Ramos (cell line): ENCODE data around the gene ANKRD34B.
"Not testable (repeated sequence)": the region's sequence is repeated elsewhere in the genome, so short reads cannot be mapped to it uniquely, and the experiment has no call there.

Experiments
- in situ Hi-C: fragments of 300-500 bp; cut with MboI; formaldehyde crosslinking; loops from one replicate; pipeline ENCODE4 v1.14.3; 2022; ENCODE audit warnings: low sequenced_read_pairs; ENCODE audit not compliant: unreplicated experiment

The ANKRD34B gene

GRCh38 chr5:80569961-80570786 is at the start of gene ANKRD34B:
Gene ANKRD34B (minus strand): TSS chr5:80570280. CDS start chr5:80560019, 10,261 bp downstream.
- in situ Hi-C loops, result no loop called here

DNA sequence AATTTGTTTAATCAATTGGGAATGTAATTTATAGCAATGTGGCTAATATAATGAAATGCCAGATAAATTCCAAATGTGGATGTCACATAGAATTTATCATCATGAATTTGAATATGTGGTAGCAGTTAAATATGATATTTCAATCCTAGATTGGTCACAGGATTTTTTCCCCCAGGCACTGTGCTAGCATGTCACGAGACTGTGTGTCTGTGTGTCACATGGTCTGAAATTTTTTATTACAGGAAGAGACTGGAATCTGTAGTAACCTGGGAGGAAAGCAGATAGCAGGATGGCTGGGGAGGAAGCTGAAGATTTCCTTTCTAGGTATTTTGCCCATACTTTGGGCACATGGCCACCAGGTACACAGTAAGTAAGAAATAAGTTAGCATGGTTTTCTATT is 49.0 kb upstream of the ANKRD34B start:
- in situ Hi-C loops, result no loop called here

GRCh38 chr5:80618438-80618837 is 48.4 kb upstream of the ANKRD34B start:
- in situ Hi-C loops, result no loop called here

DNA sequence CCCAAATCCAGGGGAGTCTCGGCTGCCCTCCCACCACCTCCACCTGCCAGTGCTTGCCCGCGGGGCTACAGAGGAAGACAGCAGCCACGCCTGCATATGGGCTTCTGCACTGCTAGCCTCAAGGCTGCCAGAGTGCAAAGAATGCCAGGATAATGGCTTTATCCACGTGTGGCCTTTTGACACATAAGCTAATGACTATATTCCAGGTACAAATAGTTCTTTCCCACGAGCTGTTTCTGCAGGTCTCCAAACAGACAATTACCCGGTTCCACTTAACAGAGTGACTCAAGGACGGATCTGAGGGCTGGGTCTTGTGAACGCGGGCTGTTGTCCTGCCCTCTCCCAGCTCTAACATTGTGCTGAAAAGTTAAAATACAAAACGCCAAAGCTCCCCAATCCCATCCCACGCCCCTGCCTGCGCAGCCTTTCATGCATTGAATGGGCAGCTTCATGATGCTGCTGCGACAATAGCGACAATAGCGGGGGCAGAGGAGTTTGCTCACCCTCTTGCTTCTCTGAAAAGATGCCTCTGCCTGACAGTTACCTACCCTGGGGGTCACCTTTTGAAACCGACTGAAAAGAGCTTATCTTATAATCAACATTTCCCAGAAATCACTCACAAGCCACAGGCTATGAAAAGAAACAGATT is 45.3 kb upstream of the ANKRD34B start:
- in situ Hi-C loops, result no loop called here

DNA sequence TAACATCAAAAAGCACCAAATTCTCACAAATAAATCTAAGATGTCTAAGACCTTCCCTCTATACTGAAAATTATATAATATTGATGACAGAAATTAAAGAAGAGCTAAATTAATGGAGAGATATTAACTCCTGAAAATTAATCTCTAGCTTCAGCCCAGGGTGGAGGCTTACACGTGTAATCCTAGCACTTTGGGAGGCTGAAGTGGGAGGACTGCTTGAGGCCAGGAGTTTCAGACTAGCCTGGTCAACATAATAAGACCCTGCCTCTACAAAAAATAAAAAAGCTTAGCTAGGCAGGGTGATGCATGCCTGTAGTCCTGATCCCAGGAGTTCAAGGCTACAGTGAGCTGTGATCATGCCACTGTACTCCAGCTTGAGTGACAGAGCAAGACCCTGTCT is 39.6 kb upstream of the ANKRD34B start:
- in situ Hi-C loops, result no loop called here

DNA sequence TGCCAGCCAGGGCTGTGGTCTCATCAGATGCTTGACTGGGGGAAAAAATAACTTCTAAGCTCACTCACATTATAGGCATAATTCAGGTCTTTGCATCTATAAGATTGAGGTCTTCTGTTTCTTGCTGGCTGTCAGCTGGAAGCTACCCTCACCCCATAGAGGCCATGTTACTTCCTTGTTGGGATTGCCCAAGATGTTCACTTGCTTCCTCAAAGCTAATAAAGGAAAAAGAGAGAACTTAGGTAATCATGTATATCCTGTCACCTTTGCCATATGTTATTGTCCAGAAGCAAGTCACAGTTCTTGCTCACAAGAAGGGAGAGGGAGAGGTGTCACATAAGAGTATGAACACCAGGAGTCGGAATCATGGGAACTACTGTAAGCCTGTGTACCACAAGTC is 38.7 kb upstream of the ANKRD34B start:
- in situ Hi-C loops, result no loop called here

DNA sequence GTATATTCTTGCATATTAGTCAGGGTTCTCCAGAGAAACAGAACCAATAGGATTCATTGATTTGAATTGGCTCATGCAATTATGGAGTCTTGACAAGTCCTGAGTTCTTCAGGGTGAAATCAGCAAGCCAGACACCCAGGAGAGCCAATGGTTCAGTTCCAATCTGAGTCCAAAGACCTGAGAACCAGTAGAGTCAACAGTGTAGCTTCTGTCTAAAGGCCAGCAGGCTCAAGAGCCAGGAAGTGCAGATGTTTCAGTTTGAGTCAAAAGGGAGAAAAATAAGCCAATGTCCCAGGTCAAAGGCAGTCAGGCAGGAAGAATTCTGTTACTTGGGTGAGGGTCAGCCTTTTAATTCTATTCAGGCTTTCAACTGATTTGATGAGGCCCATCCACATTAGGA is 37.8 kb upstream of the ANKRD34B start:
- in situ Hi-C loops, result no loop called here

GRCh38 chr5:80607343-80607742 is 37.3 kb upstream of the ANKRD34B start:
- in situ Hi-C loops, result no loop called here

GRCh38 chr5:80600943-80601693 is 31.0 kb upstream of the ANKRD34B start:
- in situ Hi-C loops, result no loop called here

GRCh38 chr5:80597500-80597899 is 27.4 kb upstream of the ANKRD34B start:
- in situ Hi-C loops, result no loop called here

DNA sequence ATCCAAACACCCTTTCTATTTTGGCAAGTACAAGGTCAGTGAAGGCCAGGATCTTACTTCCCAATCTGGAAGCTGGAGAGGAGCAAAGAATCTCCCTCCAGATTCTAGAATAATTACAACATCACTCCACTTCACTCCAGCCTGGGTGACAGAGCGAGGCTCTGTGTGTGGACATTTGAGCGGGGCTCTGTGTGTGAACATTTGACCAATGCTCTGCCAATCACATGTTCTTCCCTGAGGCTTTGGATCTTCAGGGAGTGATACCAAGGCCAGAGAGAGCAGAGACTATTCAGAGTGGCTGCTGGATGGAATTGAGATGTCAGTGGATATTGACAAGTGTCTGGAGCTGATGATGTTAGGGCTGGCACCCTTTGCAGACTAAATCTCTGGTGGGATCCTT is 24.7 kb upstream of the ANKRD34B start:
- in situ Hi-C loops, result no loop called here

DNA sequence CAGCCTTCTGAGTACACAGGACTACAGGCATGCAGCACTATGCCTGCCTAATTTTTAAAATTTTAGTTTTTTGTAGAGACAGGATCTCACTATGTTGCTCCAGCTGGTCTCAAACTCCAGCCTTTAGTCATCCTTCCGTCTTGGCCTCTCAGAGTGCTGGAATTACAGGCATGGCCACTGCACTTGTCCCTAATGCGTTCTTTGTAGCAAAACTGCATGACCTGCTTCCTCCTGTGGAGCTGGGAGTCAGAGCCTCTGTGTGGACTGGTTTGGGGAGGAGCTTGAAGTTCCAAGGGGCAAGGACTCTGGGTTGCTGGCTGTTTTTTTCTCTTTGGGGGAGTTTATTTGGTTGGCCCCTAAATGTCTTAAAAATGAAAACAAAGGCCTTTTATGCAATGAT is 22.7 kb upstream of the ANKRD34B start:
- in situ Hi-C loops, result no loop called here

- in situ Hi-C loops, result no loop called here
Measured at GRCh38 chr5:80592105-80592504, 22.0 kb upstream of the ANKRD34B start.

DNA sequence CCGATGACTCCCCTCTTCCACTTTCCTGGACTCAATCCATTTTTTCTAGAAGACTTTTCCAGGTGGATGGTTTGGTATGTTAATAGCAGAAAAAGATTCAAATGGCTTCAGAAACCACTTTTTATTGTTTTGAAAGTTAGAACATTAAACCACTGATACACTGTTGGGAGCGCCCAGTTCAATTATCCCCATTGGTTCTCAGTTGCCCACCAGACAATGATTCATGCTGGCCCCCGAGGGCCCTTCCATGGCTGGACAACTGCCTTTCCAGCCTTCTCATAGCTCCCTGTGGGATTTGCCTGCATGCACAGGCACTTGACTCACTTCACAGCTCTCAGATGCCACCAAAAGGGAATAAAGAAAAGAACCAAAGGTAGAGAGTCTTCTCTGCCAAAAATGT is 21.3 kb upstream of the ANKRD34B start:
- in situ Hi-C loops, result no loop called here

DNA sequence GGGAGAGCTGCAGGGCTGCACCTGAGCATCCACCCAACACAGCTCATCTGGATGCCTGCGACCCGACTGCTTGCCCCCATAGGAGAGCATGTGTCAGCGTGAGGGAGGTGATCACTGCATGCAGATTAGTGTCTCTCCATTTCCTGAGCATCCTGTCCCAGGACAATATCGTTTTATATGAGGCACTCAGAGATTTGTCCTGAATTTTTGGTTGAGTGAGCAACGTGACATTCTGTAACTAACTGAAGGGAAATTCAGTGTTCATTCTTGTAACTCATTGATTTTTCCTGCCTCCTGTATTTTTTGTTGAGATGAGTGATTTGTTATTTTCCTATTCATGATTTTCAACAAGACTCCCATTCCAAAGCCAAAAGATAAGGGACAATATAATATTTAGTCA is 20.7 kb upstream of the ANKRD34B start:
- in situ Hi-C loops, result no loop called here

DNA sequence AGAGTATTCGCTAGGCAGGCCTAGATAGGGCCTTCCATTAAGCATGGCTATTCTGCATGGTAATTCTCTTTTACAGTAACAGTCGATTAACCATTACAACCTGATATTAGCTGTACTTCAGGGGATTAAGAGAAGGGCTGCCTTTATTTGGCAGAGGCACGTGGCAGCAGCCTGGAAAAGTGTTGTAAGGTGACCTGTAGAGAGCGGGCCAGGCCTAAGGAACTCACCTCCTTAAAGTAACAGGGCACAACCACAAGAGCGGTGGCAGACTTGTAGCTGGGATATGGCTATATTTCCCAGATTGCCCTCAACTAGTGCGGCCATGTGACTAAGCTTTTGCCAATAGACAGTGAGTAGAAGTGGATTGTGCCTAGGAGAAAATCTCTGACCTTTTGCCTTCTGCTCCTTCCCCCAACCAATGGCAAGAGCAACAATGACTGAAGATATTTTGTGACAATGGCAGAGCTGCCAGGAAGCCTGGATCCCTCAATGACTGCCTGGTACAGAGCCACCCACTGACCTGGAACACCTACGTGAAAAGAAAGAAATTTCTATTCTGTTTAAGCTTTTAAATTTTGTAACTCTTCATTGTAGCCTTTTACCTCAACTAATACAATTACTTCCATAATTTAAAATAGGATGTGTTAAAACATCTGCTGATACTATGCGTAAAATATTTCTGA is 18.9 kb upstream of the ANKRD34B start:
- in situ Hi-C loops, result no loop called here

GRCh38 chr5:80584770-80585169 is 14.7 kb upstream of the ANKRD34B start:
- in situ Hi-C loops, result no loop called here

- in situ Hi-C loops, result not testable (repeated sequence)
Measured at GRCh38 chr5:80580291-80580690, 10.2 kb upstream of the ANKRD34B start.

DNA sequence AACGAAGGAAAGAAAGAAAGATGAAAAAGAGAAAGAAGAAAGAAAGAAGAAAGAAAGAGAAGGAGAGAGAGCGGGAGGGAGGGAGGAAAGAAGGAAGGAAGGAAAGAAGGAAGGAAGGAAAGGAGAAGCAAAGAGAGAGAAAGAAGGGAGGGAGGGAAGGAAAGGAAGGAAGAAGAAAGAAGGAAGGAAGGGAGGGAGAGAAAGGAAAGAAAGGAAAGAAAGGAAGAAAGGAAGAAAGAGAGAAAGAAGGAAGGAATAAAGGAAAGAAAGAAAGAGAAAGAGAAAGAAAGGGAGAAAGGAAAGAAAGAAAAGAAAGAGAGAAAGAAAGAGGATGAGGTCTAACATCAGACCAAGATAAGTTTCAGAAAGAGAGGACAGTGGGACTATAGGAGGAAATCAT is 9.0 kb upstream of the ANKRD34B start:
- in situ Hi-C loops, result no loop called here

DNA sequence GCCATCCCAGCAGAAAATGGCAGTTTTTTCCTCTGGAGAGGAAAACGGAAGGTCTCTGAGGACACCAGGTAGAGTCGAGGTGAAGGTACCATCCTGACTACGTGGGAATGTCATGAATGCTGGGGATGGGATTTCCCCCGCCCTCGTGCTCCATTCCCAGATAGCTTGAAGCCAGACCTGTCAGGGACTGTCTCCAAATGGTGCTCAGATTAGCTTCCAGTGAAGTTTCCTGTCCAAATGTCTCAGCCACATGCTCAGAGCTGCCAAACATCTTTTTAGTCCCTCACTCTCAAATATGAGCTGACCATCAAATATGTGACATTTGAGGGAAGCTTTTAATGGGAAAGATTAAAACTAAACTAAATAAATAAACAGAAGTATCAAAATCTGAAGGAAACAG is 7.6 kb upstream of the ANKRD34B start:
- in situ Hi-C loops, result no loop called here

- in situ Hi-C loops, result no loop called here
Measured at GRCh38 chr5:80576383-80576782, 6.3 kb upstream of the ANKRD34B start.
